Tibial artery (tissue), 4 donors: Measurements from ENCODE around the gene ITPR1.
"Not testable (repeated sequence)": the region's sequence is repeated elsewhere in the genome, so short reads cannot be mapped to it uniquely, and the experiment has no call there.

ENCODE experiments used
- DNase-seq, 2 donors: peaks; one replicate each; pipeline ENCODE4 v3.0.0-alpha.2; 2019
- H3K27ac ChIP-seq, 2 donors: fragments of 200-600 bp; sonication (generic) in 1 of 2; 1 replicate in 1 of 2; 2 replicates in 1 of 2; pipeline ENCODE4 v1.5.1; 2018 to 2019; ENCODE audit warnings: mild to moderate bottlenecking in 1 of 2
- H3K27me3 ChIP-seq, 2 donors: fragments of 200-600 bp; sonication (generic) in 1 of 2; one replicate each; pipeline versions ENCODE4 v1.5.1 to v1.6.0; 2016 to 2019
- H3K36me3 ChIP-seq, 3 donors: fragments of 200-600 bp; sonication (generic) in 2 of 3; one replicate each; pipeline ENCODE4 v1.5.1; 2016 to 2019; ENCODE audit warnings: mild to moderate bottlenecking in 2 of 3
- H3K4me1 ChIP-seq, 4 donors: fragments of 200-600 bp; sonication (generic) in 2 of 4; 1 replicate in 3 of 4; 2 replicates in 1 of 4; pipeline ENCODE4 v1.5.1; 2016 to 2019
- H3K4me3 ChIP-seq, 2 donors: fragments of 200-600 bp; sonication (generic) in 1 of 2; 1 replicate in 1 of 2; 2 replicates in 1 of 2; pipeline ENCODE4 v1.5.1; 2018 to 2019; ENCODE audit warnings: mild to moderate bottlenecking in 2 of 2
- H3K9me3 ChIP-seq, 3 donors: fragments of 200-600 bp; sonication (generic) in 1 of 3; one replicate each; pipeline ENCODE4 v1.5.1; 2016 to 2019
- CTCF ChIP-seq, 2 experiments: fragments of 200-600 bp in 1 of 2; fragments of 450-650 bp in 1 of 2; IDR thresholded peaks; one replicate each; pipeline ENCODE4 v1.5.1; 2017 to 2019; ENCODE audit warnings: antibody characterized with exemption in 2 of 2, mild to moderate bottlenecking in 1 of 2, moderate library complexity in 1 of 2
- intact Hi-C: fragments of 100-400 bp; cut with DNase I; formaldehyde crosslinking; loops from one replicate; pipeline ENCODE4 v1.15.0; 2023; ENCODE audit warnings: low total_unique reads

The ITPR1 gene

GRCh38 chr3:4758957-4759656, 266.0 kb downstream of the ITPR1 start:
- Histone ChIP-seq H3K9me3 (no peaks in the 10 kb centered on the region), H3K4me3 (no peak overlapping the region), H3K27ac (no peak overlapping the region), H3K27me3 (no peaks in the 10 kb centered on the region), H3K4me1 (peaks cover 0 to 15% (median 4%) of the 10 kb centered on the region in 4 donors), H3K36me3 (peaks cover 18 to 69% (median 21%) of the 10 kb centered on the region in 3 donors)
- intact Hi-C loops: no loop called here
- no peak for TF ChIP-seq CTCF (IDR thresholded peaks at IDR 0.05)
- DNase-seq: no peak

GRCh38 chr3:4759689-4760312, 266.7 kb downstream of the ITPR1 start:
- Histone ChIP-seq H3K27me3 (no peaks in the 10 kb centered on the region), H3K4me1 (peaks cover 0 to 9% (median 1%) of the 10 kb centered on the region in 4 donors), H3K4me3 (no peak overlapping the region), H3K27ac (no peak overlapping the region), H3K36me3 (peaks cover 21 to 62% (median 22%) of the 10 kb centered on the region in 3 donors), H3K9me3 (no peaks in the 10 kb centered on the region)
- intact Hi-C loops: no loop called here
- no peak for DNase-seq
- no peak for TF ChIP-seq CTCF (IDR thresholded peaks at IDR 0.05)

- no peaks in the 10 kb centered on the region for H3K4me1 ChIP-seq
- no peaks in the 10 kb centered on the region for H3K9me3 ChIP-seq
- H3K36me3 ChIP-seq: peaks cover 29 to 62% (median 34%) of the 10 kb centered on the region in 3 donors
- no peak for DNase-seq
- no peaks in the 10 kb centered on the region for H3K27me3 ChIP-seq
- TF ChIP-seq CTCF (IDR thresholded peaks at IDR 0.05): no peak
- intact Hi-C loops: no loop called here
- no peak overlapping the region for H3K27ac ChIP-seq
- H3K4me3 ChIP-seq: no peak overlapping the region
Observed at GRCh38 chr3:4761759-4762158, 268.6 kb downstream of the ITPR1 start.

GRCh38 chr3:4762481-4763230, 269.5 kb downstream of the ITPR1 start:
- H3K4me1 ChIP-seq, intact Hi-C loops, H3K4me3 ChIP-seq, H3K9me3 ChIP-seq, H3K27ac ChIP-seq, DNase-seq, H3K27me3 ChIP-seq: not testable (repeated sequence)
- H3K36me3 ChIP-seq: peaks cover 35 to 69% (median 43%) of the 10 kb centered on the region in 3 donors

- no peaks in the 10 kb centered on the region for H3K9me3 ChIP-seq
- H3K4me1 ChIP-seq: no peaks in the 10 kb centered on the region
- no peak for DNase-seq
- H3K36me3 ChIP-seq: peaks cover 46 to 71% (median 54%) of the 10 kb centered on the region in 3 donors
- intact Hi-C loops: no loop called here
- no peak overlapping the region for H3K27ac ChIP-seq
- no peak for TF ChIP-seq CTCF (IDR thresholded peaks at IDR 0.05)
- no peak overlapping the region for H3K4me3 ChIP-seq
- no peaks in the 10 kb centered on the region for H3K27me3 ChIP-seq
Observed at GRCh38 chr3:4763604-4764247, 270.6 kb downstream of the ITPR1 start.
